ENCODE measurements around the gene BBIP1.

- TF ChIP-seq PKNOX1 (IDR thresholded peaks at IDR 0.05), result no peak
- TF ChIP-seq FOXA1 (IDR thresholded peaks at IDR 0.05), result no peak
- TF ChIP-seq SP1 (IDR thresholded peaks at IDR 0.05), result no peak
- TF ChIP-seq LEF1 (IDR thresholded peaks at IDR 0.05; ENCODE audit: borderline replicate concordance), result no peak
- TF ChIP-seq HDGF (IDR thresholded peaks at IDR 0.05; ENCODE audit: borderline replicate concordance), result no peak
- TF ChIP-seq FOXM1 (IDR thresholded peaks at IDR 0.05; ENCODE audit: borderline replicate concordance), result no peak
- TF ChIP-seq BHLHE40 (IDR thresholded peaks at IDR 0.05; ENCODE audit: borderline replicate concordance), result no peak
- TF ChIP-seq CTBP1 (IDR thresholded peaks at IDR 0.05; ENCODE audit: borderline replicate concordance), result no peak
- TF ChIP-seq FOXK2 (IDR thresholded peaks at IDR 0.05), result no peak
- no peak for TF ChIP-seq ELF4 (IDR thresholded peaks at IDR 0.05)
- no peak for TF ChIP-seq TARDBP (IDR thresholded peaks at IDR 0.05)
Measured at GRCh38 chr10:110947061-110947595, 28.1 kb upstream of the BBIP1 start.

Data from HEK293T (cell line).